Measurements from ENCODE around the gene ACBD4. TPM values are rescaled to one million over a fixed set of nuclear protein-coding genes. Genes with fewer than 3 reads are reported as not detected.

Gene ACBD4
- total RNA-seq, 2 experiments from 2014 or later, result 14.8 to 24.0 TPM

DNA sequence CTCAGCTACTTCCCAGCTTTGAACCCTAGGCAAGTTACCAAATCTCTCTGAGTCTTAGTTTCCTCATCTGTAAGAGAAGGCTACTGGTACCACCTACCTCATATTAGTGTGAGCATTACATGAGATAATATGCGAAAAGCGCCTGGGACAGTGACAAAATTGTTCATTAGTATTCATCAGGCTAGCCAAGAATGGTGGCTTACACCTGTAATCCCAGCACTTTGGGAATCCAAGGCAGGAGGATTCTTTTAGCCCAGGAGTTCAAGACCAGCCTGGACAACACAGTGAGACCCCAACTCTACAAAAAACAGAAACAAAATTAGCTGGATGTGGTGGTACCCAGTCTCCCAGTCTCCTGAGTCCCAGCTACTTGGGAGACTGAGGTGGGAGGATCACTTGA is 6.5 kb upstream of the ACBD4 start:
- no peaks in the 10 kb centered on the region for H4K20me1 ChIP-seq (ENCODE audit: insufficient read depth, low read length)
- no TSS peak for BruUV-seq (replicated peaks)
- POLR2A ChIA-PET, result no interaction called here
- no peaks in the 10 kb centered on the region for H3K36me3 ChIP-seq (ENCODE audit: insufficient read depth, low read length)
- no peaks in the 10 kb centered on the region for H3K9me3 ChIP-seq (ENCODE audit: low read length)
- no peak overlapping the region for H3K27ac ChIP-seq (ENCODE audit: low read depth, low read length, poor library complexity, severe bottlenecking)
- TF ChIP-seq EZH2phosphoT487 (IDR thresholded peaks at IDR 0.05; ENCODE audit: borderline replicate concordance, low read depth, low read length), result no peak
- TF ChIP-seq, protein P1, sequence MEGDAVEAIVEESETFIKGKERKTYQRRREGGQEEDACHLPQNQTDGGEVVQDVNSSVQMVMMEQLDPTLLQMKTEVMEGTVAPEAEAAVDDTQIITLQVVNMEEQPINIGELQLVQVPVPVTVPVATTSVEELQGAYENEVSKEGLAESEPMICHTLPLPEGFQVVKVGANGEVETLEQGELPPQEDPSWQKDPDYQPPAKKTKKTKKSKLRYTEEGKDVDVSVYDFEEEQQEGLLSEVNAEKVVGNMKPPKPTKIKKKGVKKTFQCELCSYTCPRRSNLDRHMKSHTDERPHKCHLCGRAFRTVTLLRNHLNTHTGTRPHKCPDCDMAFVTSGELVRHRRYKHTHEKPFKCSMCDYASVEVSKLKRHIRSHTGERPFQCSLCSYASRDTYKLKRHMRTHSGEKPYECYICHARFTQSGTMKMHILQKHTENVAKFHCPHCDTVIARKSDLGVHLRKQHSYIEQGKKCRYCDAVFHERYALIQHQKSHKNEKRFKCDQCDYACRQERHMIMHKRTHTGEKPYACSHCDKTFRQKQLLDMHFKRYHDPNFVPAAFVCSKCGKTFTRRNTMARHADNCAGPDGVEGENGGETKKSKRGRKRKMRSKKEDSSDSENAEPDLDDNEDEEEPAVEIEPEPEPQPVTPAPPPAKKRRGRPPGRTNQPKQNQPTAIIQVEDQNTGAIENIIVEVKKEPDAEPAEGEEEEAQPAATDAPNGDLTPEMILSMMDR (conservative IDR thresholded peaks at IDR 0.05; ENCODE audit: low read length), result no peak
- H3K9me2 ChIP-seq (ENCODE audit: insufficient read depth, low read length), result no peaks in the 10 kb centered on the region
- DNase-seq (ENCODE audit: low spot score), result no peak
- H3K4me2 ChIP-seq (ENCODE audit: low read length), result no peak overlapping the region
- intact Hi-C loops (cut with micrococcal nuclease; ENCODE audit: unreplicated experiment), result no loop called here
- CTCF ChIA-PET (ENCODE audit: unreplicated experiment), result no interaction called here
- no peak overlapping the region for H2AFZ ChIP-seq (ENCODE audit: low read length)
- H3K4me3 ChIP-seq (ENCODE audit: low read depth, low read length, poor library complexity, severe bottlenecking), result no peak overlapping the region
- H3K4me1 ChIP-seq (ENCODE audit: insufficient read depth, low read length, poor library complexity, severe bottlenecking), result peaks cover 8% of the 10 kb centered on the region
- no peaks in the 10 kb centered on the region for H3K79me2 ChIP-seq (ENCODE audit: insufficient read depth, low read depth, low read length)

DNA sequence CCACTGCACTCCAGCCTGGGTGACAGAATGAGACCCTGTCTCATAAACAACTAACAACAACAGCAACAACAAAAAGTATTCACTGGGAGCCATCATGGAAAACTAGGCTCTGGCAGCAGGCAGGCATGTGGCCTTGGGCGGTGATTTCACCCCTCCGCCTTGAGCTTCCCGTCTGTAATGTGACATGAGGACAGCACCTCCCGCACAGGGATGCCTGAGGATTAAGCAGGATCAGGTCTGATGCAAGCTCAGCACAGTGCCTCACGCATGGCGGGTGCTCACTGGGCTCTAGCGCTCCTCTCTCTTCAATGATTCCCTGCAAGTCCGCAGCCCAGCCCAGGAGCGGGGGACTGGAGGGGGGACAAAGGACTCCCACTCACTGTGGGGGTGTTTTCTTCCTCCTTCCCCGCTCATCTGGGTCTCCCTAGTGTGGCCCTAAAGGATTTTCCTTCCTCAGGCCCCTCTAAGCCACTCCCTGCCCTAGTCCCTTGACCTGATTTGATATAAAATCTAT is 6.0 kb upstream of the ACBD4 start:
- intact Hi-C loops (cut with micrococcal nuclease; ENCODE audit: unreplicated experiment), result no loop called here
- Histone ChIP-seq H3K36me3 (ENCODE audit: insufficient read depth, low read length) (no peaks in the 10 kb centered on the region), H3K9me2 (ENCODE audit: insufficient read depth, low read length) (no peaks in the 10 kb centered on the region), H4K20me1 (ENCODE audit: insufficient read depth, low read length) (no peaks in the 10 kb centered on the region), H3K4me2 (ENCODE audit: low read length) (no peak overlapping the region), H3K9me3 (ENCODE audit: low read length) (no peaks in the 10 kb centered on the region), H3K4me1 (ENCODE audit: insufficient read depth, low read length, poor library complexity, severe bottlenecking) (peaks cover 8% of the 10 kb centered on the region), H2AFZ (ENCODE audit: low read length) (no peak overlapping the region), H3K4me3 (ENCODE audit: low read depth, low read length, poor library complexity, severe bottlenecking) (no peak overlapping the region), H3K79me2 (ENCODE audit: insufficient read depth, low read depth, low read length) (no peaks in the 10 kb centered on the region), H3K27ac (ENCODE audit: low read depth, low read length, poor library complexity, severe bottlenecking) (no peak overlapping the region)
- no peak for DNase-seq (ENCODE audit: low spot score)
- TF ChIP-seq, protein P1 (conservative IDR thresholded peaks at IDR 0.05; ENCODE audit: low read length), result no peak
- TF ChIP-seq EZH2phosphoT487 (IDR thresholded peaks at IDR 0.05; ENCODE audit: borderline replicate concordance, low read depth, low read length), result no peak
- ChIA-PET POLR2A (no interaction called here), CTCF (ENCODE audit: unreplicated experiment) (no interaction called here)
- BruUV-seq (replicated peaks), result no TSS peak

DNA sequence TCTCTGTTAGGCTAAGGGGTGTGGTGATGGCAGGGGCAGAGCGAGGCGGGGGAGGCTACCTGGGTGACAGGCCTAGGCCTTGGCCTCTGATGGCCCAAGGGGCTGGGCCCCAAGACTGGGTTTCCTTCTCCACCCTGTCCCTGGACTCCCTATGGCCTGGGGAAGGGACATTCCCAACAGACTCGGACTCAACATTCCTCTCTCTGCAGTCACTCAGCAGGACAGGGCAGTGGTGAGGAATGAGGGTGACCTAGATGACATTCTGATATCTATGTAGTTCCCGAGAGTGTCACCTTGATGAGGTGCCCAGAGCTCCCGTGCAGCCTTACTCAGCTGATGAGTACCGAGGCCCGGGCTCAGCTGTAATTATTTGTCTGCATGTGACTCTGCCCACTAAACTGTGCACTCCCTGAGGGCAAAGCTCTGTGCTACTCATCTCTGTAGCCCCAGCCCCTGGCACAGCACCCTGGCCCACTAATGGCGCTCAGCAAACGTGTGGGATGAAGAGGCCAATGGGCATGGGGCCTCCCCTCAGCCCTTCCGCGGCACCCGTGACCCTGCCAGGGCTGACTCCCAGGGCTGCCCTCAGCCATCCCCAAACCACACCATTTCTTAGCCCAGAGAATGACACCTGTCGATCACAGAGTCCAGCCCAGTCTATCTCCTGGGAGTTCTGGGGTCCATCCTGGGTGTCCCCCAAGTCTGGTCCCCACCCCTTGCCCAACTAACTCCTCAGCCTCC is 5.4 kb upstream of the ACBD4 start:
- Histone ChIP-seq H3K36me3 (ENCODE audit: insufficient read depth, low read length) (no peaks in the 10 kb centered on the region), H3K4me2 (ENCODE audit: low read length) (no peak overlapping the region), H3K79me2 (ENCODE audit: insufficient read depth, low read depth, low read length) (no peaks in the 10 kb centered on the region), H3K9me3 (ENCODE audit: low read length) (no peaks in the 10 kb centered on the region), H2AFZ (ENCODE audit: low read length) (no peak overlapping the region), H3K4me1 (ENCODE audit: insufficient read depth, low read length, poor library complexity, severe bottlenecking) (peaks cover 8% of the 10 kb centered on the region), H3K4me3 (ENCODE audit: low read depth, low read length, poor library complexity, severe bottlenecking) (no peak overlapping the region), H4K20me1 (ENCODE audit: insufficient read depth, low read length) (no peaks in the 10 kb centered on the region), H3K27ac (ENCODE audit: low read depth, low read length, poor library complexity, severe bottlenecking) (no peak overlapping the region), H3K9me2 (ENCODE audit: insufficient read depth, low read length) (no peaks in the 10 kb centered on the region)
- ChIA-PET POLR2A (interaction anchor here (0.6 kb wide), 1 partner anchor 574 kb away, joined by 6 read pairs; no protein-coding TSS in a partner anchor), CTCF (ENCODE audit: unreplicated experiment) (no interaction called here)
- DNase-seq (ENCODE audit: low spot score), result no peak
- no TSS peak for BruUV-seq (replicated peaks)
- intact Hi-C loops (cut with micrococcal nuclease; ENCODE audit: unreplicated experiment), result no loop called here
- TF ChIP-seq, protein P1 (conservative IDR thresholded peaks at IDR 0.05; ENCODE audit: low read length), result no peak
- no peak for TF ChIP-seq EZH2phosphoT487 (IDR thresholded peaks at IDR 0.05; ENCODE audit: borderline replicate concordance, low read depth, low read length)

All from OCI-LY7 (cell line).